IMR-90 (cell line): Measurements from ENCODE around the gene SLC5A10. TPM values are rescaled to one million over a fixed set of nuclear protein-coding genes. Genes with fewer than 3 reads are reported as not detected.

Experiments used
- ATAC-seq: fragments of 200-7000 bp; cut with Tn5 transposase; 2 replicates; pipeline ENCODE4 v1.9.1; 2020; ENCODE audit warnings: low read depth, mild to moderate bottlenecking, moderate library complexity
- BruUV-seq: library from RNA; stranded (reverse); fragments of 400-500 nt; replicated peaks from 2 replicates; lab custom pipeline; 2021; lab: Mats Ljungman, UMichigan
- CTCF ChIA-PET: fragments of 300-600 bp; formaldehyde crosslinking; extraction: SDS; loops from one replicate; lab custom pipeline; 2021; ENCODE audit warnings: antibody characterized with exemption; lab: Yijun Ruan, JAX
- POLR2A ChIA-PET: fragments of 300-600 bp; sonication (Branson Sonifier 250); formaldehyde crosslinking; loops from one replicate; lab custom pipeline; 2022; ENCODE audit warnings: antibody characterized with exemption; ENCODE audit not compliant: unreplicated experiment; lab: Charles Lee
- DNase-seq: peaks from one replicate; pipeline ENCODE4 v3.0.0; 2013
- H2AFZ ChIP-seq: replicated peaks from 2 replicates; pipeline ENCODE3; 2013; ENCODE audit warnings: low read length, mild to moderate bottlenecking; ENCODE audit not compliant: poor library complexity
- H2AK5ac ChIP-seq: 2 replicates; pipeline ENCODE4 v1.6.1; 2013; ENCODE audit warnings: low read depth, low read length, inconsistent platforms
- H2AK9ac ChIP-seq: replicated peaks from 2 replicates; pipeline ENCODE3; 2013; ENCODE audit warnings: mild to moderate bottlenecking, low read depth, low read length, moderate library complexity; ENCODE audit not compliant: poor library complexity
- H2BK120ac ChIP-seq: 2 replicates; pipeline ENCODE4 v1.6.1; 2013; ENCODE audit warnings: low read depth, low read length, inconsistent platforms
- H2BK15ac ChIP-seq: 3 replicates; pipeline ENCODE4 v1.6.1; 2013; ENCODE audit warnings: low read depth, low read length, inconsistent platforms
- H2BK20ac ChIP-seq: 2 replicates; pipeline ENCODE4 v1.6.1; 2013; ENCODE audit warnings: low read depth, mild to moderate bottlenecking, inconsistent platforms, low read length, moderate library complexity
- H2BK5ac ChIP-seq: 2 replicates; pipeline ENCODE4 v1.6.1; 2013; ENCODE audit warnings: mild to moderate bottlenecking, low read depth, low read length, inconsistent platforms; ENCODE audit not compliant: poor library complexity, severe bottlenecking
- H3K14ac ChIP-seq: replicated peaks from 2 replicates; pipeline ENCODE4 v1.6.1; 2013; ENCODE audit warnings: low read depth, low read length, inconsistent platforms
- H3K18ac ChIP-seq: 2 replicates; pipeline ENCODE4 v1.6.1; 2013; ENCODE audit warnings: low read depth, low read length, control low read depth
- H3K23ac ChIP-seq: 2 replicates; pipeline ENCODE4 v1.6.1; 2013; ENCODE audit warnings: low read depth, low read length, inconsistent platforms
- H3K27ac ChIP-seq: 2 replicates; pipeline ENCODE4 v1.5.1; 2013; ENCODE audit warnings: mild to moderate bottlenecking, control low read depth, low read length; ENCODE audit not compliant: insufficient read depth
- H3K27me3 ChIP-seq: 2 replicates; pipeline ENCODE4 v1.6.1; 2013; ENCODE audit warnings: low read length; ENCODE audit not compliant: control insufficient read depth, insufficient read depth
- H3K36me3 ChIP-seq: 2 replicates; pipeline ENCODE4 v1.6.1; 2013; ENCODE audit warnings: low read length, mixed read lengths; ENCODE audit not compliant: control insufficient read depth, insufficient read depth
- H3K4ac ChIP-seq: 2 replicates; pipeline ENCODE4 v1.6.1; 2013; ENCODE audit warnings: low read depth, low read length, inconsistent platforms
- H3K4me1 ChIP-seq: 2 replicates; pipeline ENCODE4 v1.6.1; 2013; ENCODE audit warnings: low read length, mixed read lengths; ENCODE audit not compliant: control insufficient read depth, insufficient read depth
- H3K4me2 ChIP-seq: 2 replicates; pipeline ENCODE4 v1.6.1; 2013; ENCODE audit warnings: low read depth, mild to moderate bottlenecking, control low read depth, low read length, moderate library complexity
- H3K4me3 ChIP-seq: 2 replicates; pipeline ENCODE4 v1.5.1; 2013; ENCODE audit warnings: low read depth, mild to moderate bottlenecking, control low read depth, low read length, moderate library complexity; ENCODE audit not compliant: insufficient read depth
- H3K56ac ChIP-seq: 2 replicates; pipeline ENCODE4 v1.6.1; 2013; ENCODE audit warnings: low read length, inconsistent platforms; ENCODE audit not compliant: insufficient read depth; ENCODE audit errors: extremely low read depth
- H3K79me1 ChIP-seq, 2 experiments: 2 replicates each; pipeline ENCODE4 v1.6.1; 2013; ENCODE audit warnings: low read length in 2 of 2, inconsistent platforms in 1 of 2, low read depth in 1 of 2
- H3K9ac ChIP-seq: 2 replicates; pipeline ENCODE4 v1.6.1; 2013; ENCODE audit warnings: low read depth, low read length, control low read depth
- H3K9me1 ChIP-seq: 2 replicates; pipeline ENCODE4 v1.6.1; 2013; ENCODE audit warnings: low read length, inconsistent platforms; ENCODE audit not compliant: insufficient read depth
- H3K9me3 ChIP-seq: 2 replicates; pipeline ENCODE4 v1.6.1; 2013; ENCODE audit warnings: low read length; ENCODE audit not compliant: control insufficient read depth, insufficient read depth
- H4K20me1 ChIP-seq: 2 replicates; pipeline ENCODE4 v1.6.1; 2013; ENCODE audit warnings: low read length, inconsistent platforms; ENCODE audit not compliant: insufficient read depth
- H4K5ac ChIP-seq: 2 replicates; pipeline ENCODE4 v1.6.1; 2013; ENCODE audit warnings: mild to moderate bottlenecking, low read depth, low read length, control low read depth
- H4K8ac ChIP-seq, 2 experiments: 2 replicates each; pipeline ENCODE4 v1.6.1; 2013; ENCODE audit warnings: low read depth in 2 of 2, low read length in 2 of 2, control low read depth in 1 of 2, inconsistent platforms in 1 of 2
- H4K91ac ChIP-seq: 2 replicates; pipeline ENCODE4 v1.6.1; 2013; ENCODE audit warnings: low read depth, low read length, inconsistent platforms; ENCODE audit not compliant: insufficient read depth
- CEBPB ChIP-seq: IDR thresholded peaks from 2 replicates; pipeline ENCODE4 v1.6.1; 2012; ENCODE audit warnings: low read depth, low read length, improper control_type of control experiment
- FOS ChIP-seq: fragments of 150-350 bp; IDR thresholded peaks from 2 replicates; pipeline ENCODE4 v1.6.1; 2016; ENCODE audit warnings: low read depth, low read length
- MXI1 ChIP-seq: IDR thresholded peaks from 2 replicates; pipeline ENCODE4 v1.6.1; 2012; ENCODE audit warnings: low read depth, mild to moderate bottlenecking, low read length, moderate library complexity, borderline replicate concordance
- NFE2L2 ChIP-seq: fragments of 150-350 bp; IDR thresholded peaks from 2 replicates; pipeline ENCODE4 v1.6.1; 2016; ENCODE audit warnings: low read depth, mild to moderate bottlenecking, low read length
- RCOR1 ChIP-seq: IDR thresholded peaks from 2 replicates; pipeline ENCODE4 v1.6.1; 2012; ENCODE audit warnings: mild to moderate bottlenecking, low read length, improper control_type of control experiment; ENCODE audit not compliant: insufficient replicate concordance
- WGBS, 2 experiments: methylation state at CpG; one replicate each; pipeline versions ENCODE4 v1.1.5 to v1.1.7; 2013; ENCODE audit warnings: missing lambda C conversion rate in 2 of 2; ENCODE audit not compliant: insufficient read length in 1 of 2; ENCODE audit errors: extremely low coverage in 2 of 2; 5-methylcytosine and 5-hydroxymethylcytosine counted together
- dilution Hi-C: fragments of 300-500 bp; cut with HindIII; formaldehyde crosslinking; loops from one replicate; pipeline ENCODE4 v1.14.3; 2018; ENCODE audit warnings: low sequenced_read_pairs; ENCODE audit not compliant: unreplicated experiment
- in situ Hi-C: fragments of 300-500 bp; cut with MboI; formaldehyde crosslinking; loops from 3 replicates; pipeline ENCODE4 v1.14.3; 2019; ENCODE audit warnings: low sequenced_read_pairs, inconsistent platforms, mixed read lengths
- intact Hi-C: fragments of 100-400 bp; cut with micrococcal nuclease; formaldehyde crosslinking; loops from 2 replicates; pipeline ENCODE4 v1.10.0; 2022
- polyA plus RNA-seq, 3 experiments: library from polyadenylated mRNA; depleted of rRNA; stranded (reverse); fragments of >200 nt; gene quantifications; 2 replicates each; pipeline ENCODE4 v1.2.3, GENCODE V29; 2012; ENCODE audit warnings: low replicate concordance in 1 of 3
- total RNA-seq: library from RNA; depleted of rRNA; stranded (reverse); fragments of >200 nt; gene quantifications from 2 replicates; pipeline ENCODE4 v1.2.3, GENCODE V29; 2012
- TF ChIP-seq, protein P1 (sequence below): fragments of 150-350 bp; IDR thresholded peaks from 2 replicates; pipeline ENCODE4 v1.6.1; 2016; ENCODE audit warnings: low read depth, mild to moderate bottlenecking, low read length, moderate library complexity, borderline replicate concordance

The SLC5A10 gene
- total and polyA plus RNA-seq, 2 of the 4 experiments (the other 2 are of a cell fraction): not detected

DNA sequence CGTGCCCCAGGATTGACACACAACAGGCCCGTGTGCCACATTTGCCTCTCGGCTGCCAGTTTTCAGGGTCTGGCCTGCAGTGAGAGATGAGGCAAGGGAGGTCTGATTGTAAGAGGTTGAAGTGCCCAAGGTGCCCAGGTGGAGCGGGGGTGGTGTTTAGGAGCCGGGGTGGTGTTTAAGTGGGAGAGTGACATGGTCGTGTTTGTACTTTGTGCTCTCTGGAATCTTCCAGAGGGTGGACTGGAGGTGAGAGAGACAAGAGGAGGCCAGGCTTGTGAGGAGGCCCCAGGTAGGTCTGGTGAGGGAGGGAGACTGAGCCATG, 10.5 kb downstream of the SLC5A10 start:
- Histone ChIP-seq H4K20me1 (no peaks in the 10 kb centered on the region), H2AK9ac (peak overlapping the region; percentile 96), H2AFZ (peak overlapping the region; percentile 77), H2AK5ac (peak overlapping the region; percentile 78), H2BK15ac (no peak overlapping the region), H3K4ac (peak overlapping the region; percentile 8), H4K8ac (peak overlapping the region; percentile 47 to 74; a peak in 3 of 4 replicates), H3K9me3 (no peaks in the 10 kb centered on the region), H2BK20ac (peak overlapping the region; percentile 83; the same call in 1 of the 2 replicates), H3K9ac (no peak overlapping the region), H3K27ac (no peak overlapping the region), H3K36me3 (no peaks in the 10 kb centered on the region), H3K56ac (no peak overlapping the region), H2BK5ac (peak overlapping the region; percentile 12), H4K5ac (no peak overlapping the region), H3K4me1 (peaks cover 17% of the 10 kb centered on the region), H3K23ac (no peak overlapping the region), H3K27me3 (no peaks in the 10 kb centered on the region), H4K91ac (peak overlapping the region; percentile 51), H3K79me1 (no peaks in the 10 kb centered on the region; a peak in 1 of 4 replicates), H2BK120ac (peak overlapping the region; percentile 68), H3K14ac (peak overlapping the region; percentile 58), H3K4me2 (no peak overlapping the region), H3K4me3 (no peak overlapping the region), H3K18ac (no peak overlapping the region), H3K9me1 (peaks cover 4% of the 10 kb centered on the region; the same call in 1 of the 2 replicates)
- ATAC-seq: no peak
- 78% methylated on average over 5 of the region's 6 CpGs; no CpG with 5 or more reads in 1 of the 2 experiments for WGBS, 2 experiments
- TF ChIP-seq FOS: no peak
- no peak for TF ChIP-seq MXI1
- TF ChIP-seq CEBPB: peak; percentile 33; the same call in 1 of the 2 replicates
- TF ChIP-seq NFE2L2: no peak
- TF ChIP-seq, protein P1, sequence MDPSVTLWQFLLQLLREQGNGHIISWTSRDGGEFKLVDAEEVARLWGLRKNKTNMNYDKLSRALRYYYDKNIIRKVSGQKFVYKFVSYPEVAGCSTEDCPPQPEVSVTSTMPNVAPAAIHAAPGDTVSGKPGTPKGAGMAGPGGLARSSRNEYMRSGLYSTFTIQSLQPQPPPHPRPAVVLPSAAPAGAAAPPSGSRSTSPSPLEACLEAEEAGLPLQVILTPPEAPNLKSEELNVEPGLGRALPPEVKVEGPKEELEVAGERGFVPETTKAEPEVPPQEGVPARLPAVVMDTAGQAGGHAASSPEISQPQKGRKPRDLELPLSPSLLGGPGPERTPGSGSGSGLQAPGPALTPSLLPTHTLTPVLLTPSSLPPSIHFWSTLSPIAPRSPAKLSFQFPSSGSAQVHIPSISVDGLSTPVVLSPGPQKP: no peak
- no peak for TF ChIP-seq RCOR1
- DNase-seq: no peak
- intact Hi-C loops (no loop called here), dilution Hi-C loops (no loop called here), in situ Hi-C loops (no loop called here)
- ChIA-PET CTCF (no interaction called here), POLR2A (no interaction called here)
- BruUV-seq: no TSS peak
